ENCODE data around the gene CSMD2.

Gene CSMD2

DNA sequence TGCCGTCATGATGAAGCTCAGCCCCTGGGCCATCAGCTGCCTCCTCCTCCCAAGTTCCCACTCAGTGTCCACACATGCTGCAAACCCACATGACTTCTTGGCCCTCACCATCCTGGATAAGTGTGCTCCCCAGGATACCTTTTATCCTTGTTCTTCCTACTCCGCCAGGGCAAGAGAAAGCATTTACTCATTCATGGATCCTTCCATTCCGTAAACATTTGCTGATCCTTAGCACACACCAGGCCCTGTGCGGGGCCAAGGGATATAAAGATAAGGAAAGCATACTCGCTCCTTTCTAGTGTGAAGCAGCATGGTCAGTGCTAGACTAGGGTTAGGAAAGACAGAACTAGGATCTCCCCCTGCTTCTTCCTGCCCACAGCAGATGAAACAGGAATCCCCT lies 423.3 kb downstream of the CSMD2 start:
- Histone ChIP-seq H3K9ac (ENCODE audit: low read depth, low read length) (no peak overlapping the region), H3K36me3 (ENCODE audit: insufficient read depth, low read length) (no peaks in the 10 kb centered on the region), H3K9me3 (ENCODE audit: control insufficient read depth, insufficient read depth, low read length) (no peaks in the 10 kb centered on the region), H3K4me1 (ENCODE audit: insufficient read depth, low read length) (no peaks in the 10 kb centered on the region)

DNA sequence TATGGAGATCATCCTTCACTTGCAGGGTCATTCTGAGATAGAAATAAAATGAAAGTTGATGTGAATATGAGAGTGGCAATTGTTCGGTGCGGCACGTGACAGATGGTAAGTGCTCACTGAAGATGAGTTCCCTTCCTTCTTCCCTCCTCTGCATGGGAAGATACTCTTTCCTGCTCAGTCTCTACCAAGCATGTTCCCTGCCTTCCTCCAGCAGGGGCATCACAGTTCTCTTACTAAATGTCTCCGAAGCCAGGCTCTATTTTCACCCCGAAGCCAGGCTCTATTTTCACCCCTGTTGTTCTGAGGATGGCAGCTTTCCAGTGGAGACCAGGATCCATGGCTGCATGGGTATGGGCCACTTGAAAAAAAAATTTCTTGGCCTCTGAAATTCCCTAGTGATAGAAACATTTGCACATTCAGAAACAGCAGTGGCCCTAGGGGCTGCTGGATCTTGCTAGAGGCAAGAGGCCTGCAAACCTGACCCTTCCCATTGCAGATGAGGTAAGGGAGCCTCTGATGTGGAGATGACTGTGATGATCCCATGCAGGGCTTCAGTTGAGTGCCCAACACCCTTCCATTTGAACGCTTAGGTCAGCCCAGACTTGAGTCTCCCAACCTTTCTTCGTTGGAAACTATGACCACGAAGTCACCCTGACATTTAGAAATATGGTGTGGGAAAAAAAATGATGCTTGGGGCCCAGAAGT lies 424.8 kb downstream of the CSMD2 start:
- H3K9me3 ChIP-seq (ENCODE audit: control insufficient read depth, insufficient read depth, low read length), result no peaks in the 10 kb centered on the region
- H3K9ac ChIP-seq (ENCODE audit: low read depth, low read length), result no peak overlapping the region
- H3K36me3 ChIP-seq (ENCODE audit: insufficient read depth, low read length), result no peaks in the 10 kb centered on the region
- H3K4me1 ChIP-seq (ENCODE audit: insufficient read depth, low read length), result no peaks in the 10 kb centered on the region

DNA sequence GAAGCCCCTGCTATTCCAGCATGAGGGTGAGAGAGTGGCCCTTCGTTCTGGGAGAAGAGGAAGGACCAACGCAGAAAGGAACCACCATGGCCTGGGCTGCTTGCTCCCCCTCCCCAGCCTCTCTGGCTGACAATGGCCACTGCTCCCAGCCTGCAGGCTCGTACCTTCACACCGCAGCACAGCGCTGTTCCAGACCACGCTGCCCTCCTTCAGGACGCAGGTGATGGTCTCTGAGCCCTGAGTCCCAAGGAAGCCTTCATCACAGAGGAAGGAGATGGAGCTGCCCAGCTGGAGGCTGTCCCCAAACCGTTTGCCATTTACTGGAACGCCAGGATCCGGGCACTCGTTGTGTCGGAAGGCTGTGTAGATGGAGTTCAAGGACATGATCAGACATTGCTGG lies 426.1 kb downstream of the CSMD2 start:
- Histone ChIP-seq H3K9ac (ENCODE audit: low read depth, low read length) (no peak overlapping the region), H3K4me1 (ENCODE audit: insufficient read depth, low read length) (no peaks in the 10 kb centered on the region), H3K9me3 (ENCODE audit: control insufficient read depth, insufficient read depth, low read length) (no peaks in the 10 kb centered on the region), H3K36me3 (ENCODE audit: insufficient read depth, low read length) (no peaks in the 10 kb centered on the region)

DNA sequence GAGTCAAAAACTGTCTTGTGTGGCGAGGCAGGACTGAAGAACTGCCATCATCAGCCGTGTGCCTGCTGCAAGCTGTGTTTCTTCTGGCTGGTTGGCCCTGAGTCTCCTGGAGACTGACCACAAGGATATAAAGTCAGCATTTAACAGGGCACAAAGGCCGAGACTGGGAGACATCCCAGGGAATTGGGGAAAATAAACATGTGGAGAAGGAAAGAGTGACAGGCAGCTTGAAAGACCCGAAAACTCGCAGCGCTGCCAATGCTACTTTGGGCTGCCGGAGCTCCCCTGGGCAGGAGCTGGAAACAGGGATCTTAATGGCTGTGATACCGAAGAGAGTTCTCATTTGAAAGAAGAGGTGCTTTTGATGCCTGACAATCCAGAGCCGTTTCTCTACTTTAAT lies 426.5 kb downstream of the CSMD2 start:
- H3K4me1 ChIP-seq (ENCODE audit: insufficient read depth, low read length), result no peaks in the 10 kb centered on the region
- no peak overlapping the region for H3K9ac ChIP-seq (ENCODE audit: low read depth, low read length)
- no peaks in the 10 kb centered on the region; the same call in 1 of the 2 replicates for H3K9me3 ChIP-seq (ENCODE audit: control insufficient read depth, insufficient read depth, low read length)
- no peaks in the 10 kb centered on the region for H3K36me3 ChIP-seq (ENCODE audit: insufficient read depth, low read length)

DNA sequence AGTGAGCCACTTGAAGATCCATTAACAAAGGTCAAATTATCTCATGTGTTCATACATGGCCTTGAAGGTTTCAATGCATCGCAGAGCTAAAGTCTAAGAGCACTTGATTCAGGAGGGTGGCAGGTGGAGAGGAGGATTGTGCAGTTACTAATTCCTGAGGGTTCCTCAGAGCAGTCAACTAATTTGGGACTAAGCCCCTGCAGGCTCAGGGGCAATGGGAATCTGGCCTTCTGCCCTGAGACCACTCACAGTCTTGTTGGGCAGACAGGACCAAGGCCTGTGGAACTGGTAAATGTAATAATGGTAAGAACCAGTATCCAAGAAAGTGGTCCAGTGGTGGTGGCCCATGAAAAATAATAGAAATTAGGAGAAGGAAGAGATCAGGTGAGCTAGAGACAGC lies 428.5 kb downstream of the CSMD2 start:
- no peak overlapping the region for H3K9ac ChIP-seq (ENCODE audit: low read depth, low read length)

DNA sequence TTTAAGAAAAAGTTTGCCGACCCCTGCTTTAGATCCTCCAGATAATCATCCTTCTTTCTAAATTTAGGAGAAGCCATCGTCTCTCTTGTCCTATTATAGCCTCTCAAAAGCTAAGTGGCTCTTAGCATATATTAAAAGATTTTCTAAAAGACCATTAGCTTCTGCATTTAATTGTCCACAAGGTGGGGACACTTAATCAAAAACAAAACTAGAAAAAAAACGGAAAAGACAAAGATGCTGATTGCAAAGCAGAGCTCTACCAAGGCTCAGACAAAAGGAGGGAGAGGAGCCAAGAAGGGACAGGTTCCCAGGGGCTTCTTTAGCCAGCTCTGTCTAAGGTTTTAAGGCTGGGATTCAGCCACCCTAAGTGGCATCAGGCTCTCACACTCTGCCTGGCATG lies 429.4 kb downstream of the CSMD2 start:
- Histone ChIP-seq H3K4me1 (ENCODE audit: insufficient read depth, low read length) (no peaks in the 10 kb centered on the region), H3K9me3 (ENCODE audit: control insufficient read depth, insufficient read depth, low read length) (no peaks in the 10 kb centered on the region; the same call in 1 of the 2 replicates), H3K36me3 (ENCODE audit: insufficient read depth, low read length) (no peaks in the 10 kb centered on the region), H3K9ac (ENCODE audit: low read depth, low read length) (no peak overlapping the region)

More for the DNA sequence above, 428.5 kb downstream of the CSMD2 start:
- Histone ChIP-seq H3K9me3 (ENCODE audit: control insufficient read depth, insufficient read depth, low read length) (no peaks in the 10 kb centered on the region; the same call in 1 of the 2 replicates), H3K4me1 (ENCODE audit: insufficient read depth, low read length) (no peaks in the 10 kb centered on the region), H3K36me3 (ENCODE audit: insufficient read depth, low read length) (no peaks in the 10 kb centered on the region)

DNA sequence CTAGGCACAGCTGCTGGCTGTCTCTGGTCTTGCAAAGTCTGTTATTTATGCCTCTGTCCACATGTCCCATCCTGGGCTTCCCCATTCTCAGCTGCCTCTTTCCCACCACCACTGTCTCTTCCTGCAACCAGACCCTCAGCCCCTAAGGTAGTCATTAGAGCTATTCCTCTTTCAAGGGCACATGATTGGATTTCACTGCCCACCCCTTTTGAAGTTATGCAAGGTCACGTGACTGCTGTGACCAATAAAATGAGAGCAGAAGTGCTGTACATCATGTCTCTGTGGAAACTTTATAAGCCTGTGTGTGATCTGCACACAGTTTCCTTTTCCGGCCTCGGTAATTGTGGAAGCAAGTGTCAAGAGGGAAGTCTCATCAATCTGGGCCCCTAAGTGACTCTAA lies 437.7 kb downstream of the CSMD2 start:
- no peak overlapping the region for H3K9ac ChIP-seq (ENCODE audit: low read depth, low read length)
- no peaks in the 10 kb centered on the region for H3K9me3 ChIP-seq (ENCODE audit: control insufficient read depth, insufficient read depth, low read length)
- no peaks in the 10 kb centered on the region for H3K36me3 ChIP-seq (ENCODE audit: insufficient read depth, low read length)
- no peaks in the 10 kb centered on the region for H3K4me1 ChIP-seq (ENCODE audit: insufficient read depth, low read length)

DNA sequence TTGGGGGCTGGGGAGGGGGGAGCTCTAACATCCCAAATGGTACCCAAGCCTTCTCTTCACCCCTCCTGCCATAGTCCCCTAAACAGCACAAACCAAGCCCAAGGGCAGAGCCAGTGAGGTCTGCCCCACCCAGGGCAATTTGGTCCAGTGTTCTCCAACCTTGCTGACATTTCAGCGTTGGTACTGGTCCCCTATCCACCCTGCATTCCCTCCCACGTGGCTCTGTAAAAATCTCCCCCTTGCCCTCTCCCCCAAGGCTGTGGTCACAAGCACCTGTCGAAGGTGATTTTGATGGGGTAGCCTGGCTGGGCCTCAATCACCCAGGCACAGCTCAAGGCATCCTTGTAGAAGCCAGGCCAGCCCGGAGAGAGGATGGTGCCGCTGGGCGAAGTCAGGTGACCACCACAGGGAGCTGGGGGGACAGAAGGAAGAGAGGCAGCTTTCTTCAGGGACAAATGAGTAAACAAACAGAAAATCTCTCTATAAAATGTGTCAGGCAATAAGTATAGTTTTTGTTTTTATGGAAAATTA lies 438.7 kb downstream of the CSMD2 start:
- H3K4me1 ChIP-seq (ENCODE audit: insufficient read depth, low read length), result no peaks in the 10 kb centered on the region
- no peak overlapping the region for H3K9ac ChIP-seq (ENCODE audit: low read depth, low read length)
- H3K9me3 ChIP-seq (ENCODE audit: control insufficient read depth, insufficient read depth, low read length), result no peaks in the 10 kb centered on the region
- no peaks in the 10 kb centered on the region for H3K36me3 ChIP-seq (ENCODE audit: insufficient read depth, low read length)

DNA sequence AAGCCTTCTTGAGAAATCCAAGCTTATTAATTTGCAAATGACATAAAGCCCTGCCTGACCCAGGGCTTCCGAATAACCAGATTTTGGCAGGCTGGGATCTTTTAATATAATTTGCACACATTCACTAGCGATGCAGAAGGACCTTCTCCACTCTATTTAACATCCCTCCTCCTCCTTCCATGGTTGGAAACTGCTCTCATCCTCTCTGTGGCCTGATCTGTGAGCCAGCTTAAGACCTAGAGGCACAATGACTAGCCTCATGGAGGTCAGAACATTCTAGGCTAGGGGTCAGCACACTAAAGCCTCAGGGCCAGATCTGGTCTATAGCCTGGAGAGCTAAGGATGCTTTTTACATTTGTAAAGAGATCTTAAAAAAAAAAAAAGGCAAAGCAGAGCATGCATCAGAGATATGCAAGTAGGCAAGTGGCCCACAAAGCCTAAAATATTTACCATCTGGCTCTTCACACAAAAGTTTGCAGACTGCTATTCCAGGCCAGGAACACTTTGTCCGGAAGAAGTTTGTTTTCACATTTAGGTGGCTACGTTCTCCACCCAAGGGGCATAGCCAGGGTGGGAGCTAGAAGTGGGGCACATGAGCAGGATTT lies 439.4 kb downstream of the CSMD2 start:
- H3K9me3 ChIP-seq (ENCODE audit: control insufficient read depth, insufficient read depth, low read length), result no peaks in the 10 kb centered on the region
- no peaks in the 10 kb centered on the region for H3K36me3 ChIP-seq (ENCODE audit: insufficient read depth, low read length)
- H3K4me1 ChIP-seq (ENCODE audit: insufficient read depth, low read length), result no peaks in the 10 kb centered on the region
- H3K9ac ChIP-seq (ENCODE audit: low read depth, low read length), result no peak overlapping the region

DNA sequence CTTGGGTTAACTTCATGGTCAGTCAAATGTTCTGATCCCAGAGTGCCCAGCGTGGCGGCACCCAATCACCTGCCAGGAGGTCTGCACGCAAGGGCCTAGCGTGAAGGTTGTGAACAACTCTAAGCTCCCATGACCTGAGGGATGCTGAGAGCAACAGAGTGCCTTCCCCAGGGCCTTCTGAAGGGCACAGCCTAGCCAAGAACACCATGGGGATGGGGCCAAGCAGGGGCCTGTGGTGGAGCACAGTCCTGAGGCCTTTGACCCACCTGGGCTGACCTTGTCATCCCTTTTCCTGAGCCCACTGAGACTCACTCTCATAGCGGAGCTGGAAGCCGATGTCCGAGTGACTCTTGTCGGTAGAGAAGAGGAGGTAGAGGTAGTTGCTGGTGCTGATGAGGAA lies 440.0 kb downstream of the CSMD2 start:
- no peaks in the 10 kb centered on the region for H3K4me1 ChIP-seq (ENCODE audit: insufficient read depth, low read length)
- H3K9me3 ChIP-seq (ENCODE audit: control insufficient read depth, insufficient read depth, low read length), result no peaks in the 10 kb centered on the region
- no peaks in the 10 kb centered on the region for H3K36me3 ChIP-seq (ENCODE audit: insufficient read depth, low read length)
- H3K9ac ChIP-seq (ENCODE audit: low read depth, low read length), result no peak overlapping the region

DNA sequence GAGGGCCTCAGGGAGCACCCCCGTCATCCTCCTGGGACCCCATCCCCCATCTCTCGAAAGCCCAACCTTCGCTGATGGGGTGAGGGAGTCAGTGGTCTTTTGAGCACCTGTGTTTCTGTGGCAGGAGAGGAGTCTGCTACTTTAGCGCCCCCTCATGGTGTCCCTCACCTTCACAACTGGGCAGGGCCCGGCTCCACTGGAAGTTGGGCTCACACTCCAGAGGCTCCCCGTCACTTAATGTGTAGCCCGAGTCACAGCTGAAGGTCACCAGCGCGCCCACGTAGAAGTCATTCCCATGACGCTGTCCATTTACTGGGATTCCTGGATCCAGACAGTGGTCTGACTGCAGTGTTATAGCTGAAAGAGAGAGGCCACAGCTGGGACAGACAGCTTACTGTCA lies 440.7 kb downstream of the CSMD2 start:
- H3K9ac ChIP-seq (ENCODE audit: low read depth, low read length), result no peak overlapping the region
- H3K9me3 ChIP-seq (ENCODE audit: control insufficient read depth, insufficient read depth, low read length), result no peaks in the 10 kb centered on the region
- no peaks in the 10 kb centered on the region for H3K36me3 ChIP-seq (ENCODE audit: insufficient read depth, low read length)
- no peaks in the 10 kb centered on the region for H3K4me1 ChIP-seq (ENCODE audit: insufficient read depth, low read length)

DNA sequence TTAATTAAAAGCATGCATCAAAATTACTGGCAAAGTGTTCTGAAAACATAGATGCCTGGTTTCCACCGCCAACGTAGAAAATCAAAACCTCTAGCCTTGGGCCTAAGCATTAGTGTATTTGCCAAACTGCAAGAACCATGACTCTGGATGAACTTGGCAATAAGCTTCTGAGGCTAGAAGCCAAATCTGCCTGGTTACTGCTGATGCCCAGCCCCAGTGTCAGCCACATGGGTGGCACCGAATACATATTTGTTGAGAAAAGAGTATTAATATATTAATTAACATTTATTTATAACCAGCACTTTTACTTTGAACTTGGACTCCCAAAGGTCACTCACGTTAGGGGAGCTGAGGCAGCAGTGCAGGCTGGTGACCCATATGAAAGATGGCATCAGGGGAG lies 441.8 kb downstream of the CSMD2 start:
- H3K36me3 ChIP-seq (ENCODE audit: insufficient read depth, low read length), result no peaks in the 10 kb centered on the region
- H3K9me3 ChIP-seq (ENCODE audit: control insufficient read depth, insufficient read depth, low read length), result no peaks in the 10 kb centered on the region

DNA sequence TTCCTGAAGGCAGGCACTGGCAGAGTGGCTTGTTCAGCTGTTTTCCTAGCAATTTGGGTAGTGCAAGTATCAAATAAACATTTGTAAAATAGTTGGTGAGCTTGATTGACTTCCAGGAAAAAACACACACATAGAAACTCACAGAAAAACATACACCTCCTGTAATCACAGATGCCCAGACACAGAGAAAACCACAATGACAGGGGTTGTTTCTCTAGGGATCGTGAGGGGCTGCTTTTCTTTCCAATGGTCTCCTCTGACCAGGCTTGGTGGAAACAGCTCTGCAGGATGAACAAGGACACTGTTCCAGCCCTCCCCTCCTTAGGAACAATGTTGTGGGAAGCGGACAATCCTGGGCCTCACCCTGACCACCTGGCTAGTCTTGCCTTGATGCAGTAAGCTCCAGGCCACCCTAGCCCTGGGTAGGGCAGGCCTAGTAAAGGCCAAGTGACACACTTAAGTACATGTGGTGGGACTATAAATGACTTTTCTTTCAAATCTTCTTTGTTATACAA lies 443.7 kb downstream of the CSMD2 start:
- no peaks in the 10 kb centered on the region for H3K36me3 ChIP-seq (ENCODE audit: insufficient read depth, low read length)
- no peaks in the 10 kb centered on the region for H3K9me3 ChIP-seq (ENCODE audit: control insufficient read depth, insufficient read depth, low read length)
- H3K4me1 ChIP-seq (ENCODE audit: insufficient read depth, low read length), result no peaks in the 10 kb centered on the region
- H3K9ac ChIP-seq (ENCODE audit: low read depth, low read length), result no peak overlapping the region

More for the DNA sequence above, 441.8 kb downstream of the CSMD2 start:
- H3K9ac ChIP-seq (ENCODE audit: low read depth, low read length), result no peak overlapping the region
- H3K4me1 ChIP-seq (ENCODE audit: insufficient read depth, low read length), result no peaks in the 10 kb centered on the region

DNA sequence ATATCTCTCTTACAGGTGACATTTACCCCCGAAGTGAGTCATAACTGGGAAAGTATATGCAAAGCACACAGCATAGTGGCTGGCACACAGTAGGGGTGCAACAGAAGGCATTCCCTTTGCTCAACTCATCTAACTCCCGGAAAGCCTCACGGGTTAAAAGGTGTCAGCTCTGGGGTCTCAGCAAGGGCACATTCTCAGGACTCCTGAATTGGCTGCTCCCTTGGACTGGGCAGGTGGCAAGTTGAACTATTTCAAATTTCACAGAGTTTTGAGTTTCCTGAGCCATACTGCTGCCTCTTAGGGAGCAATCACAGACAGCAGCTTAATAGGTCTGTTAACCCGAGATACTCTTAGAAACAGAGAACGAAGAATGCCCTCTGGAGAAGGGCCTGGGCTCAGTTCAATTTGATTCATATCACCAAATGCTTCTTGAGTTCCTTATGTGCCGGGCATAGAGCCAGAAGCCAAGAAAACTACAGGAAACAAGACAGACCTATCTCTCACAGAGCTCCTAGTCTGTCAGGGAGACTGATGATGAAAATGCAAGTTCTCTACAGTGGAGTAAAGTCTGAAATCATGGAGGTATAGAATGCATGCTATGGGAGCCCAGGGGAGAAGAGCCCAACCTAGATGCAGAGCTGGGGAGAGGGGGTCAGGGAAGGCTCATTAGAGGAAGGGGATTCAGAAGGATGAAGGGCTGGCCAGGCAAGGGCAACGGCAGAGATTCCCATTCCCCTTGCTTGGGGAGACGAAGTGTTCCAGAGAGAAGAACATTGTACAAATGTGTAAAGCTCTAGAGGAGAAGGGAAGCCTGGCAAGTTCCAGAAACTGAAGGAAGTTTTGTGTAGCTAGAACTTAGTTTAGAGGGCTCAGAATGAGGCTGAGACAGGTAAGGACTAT lies 445.0 kb downstream of the CSMD2 start:
- Histone ChIP-seq H3K9ac (ENCODE audit: low read depth, low read length) (no peak overlapping the region), H3K36me3 (ENCODE audit: insufficient read depth, low read length) (no peaks in the 10 kb centered on the region), H3K4me1 (ENCODE audit: insufficient read depth, low read length) (no peaks in the 10 kb centered on the region), H3K9me3 (ENCODE audit: control insufficient read depth, insufficient read depth, low read length) (no peaks in the 10 kb centered on the region)

Measured in ES-I3 (cell line).